Chondrocyte (in vitro differentiated cells): ENCODE results near the gene LRRC40. TPM values are rescaled to one million over a fixed set of nuclear protein-coding genes. Genes with fewer than 3 reads are reported as not detected.
A peak's percentile ranks its signal among the peaks of the same experiment; 100 is the strongest.

Source experiments
- DNase-seq: peaks from one replicate; pipeline ENCODE4 v3.0.0; 2021; ENCODE audit warnings: mixed read lengths, low spot score
- H3K27ac Mint-ChIP-seq: one replicate; pipeline ENCODE4 v1.8.0; 2021; ENCODE audit warnings: mild to moderate bottlenecking, moderate library complexity, mixed read lengths; ENCODE audit not compliant: unreplicated experiment
- H3K27me3 Mint-ChIP-seq: 2 replicates; pipeline ENCODE4 v1.8.0; 2021; ENCODE audit warnings: low read depth, mixed read lengths
- H3K36me3 Mint-ChIP-seq: 2 replicates; pipeline ENCODE4 v1.8.0; 2021; ENCODE audit warnings: low read depth, mixed read lengths
- H3K4me1 Mint-ChIP-seq: 2 replicates; pipeline ENCODE4 v1.8.0; 2021; ENCODE audit warnings: low read depth, mild to moderate bottlenecking, mixed read lengths
- H3K4me3 Mint-ChIP-seq: one replicate; pipeline ENCODE4 v1.8.0; 2021; ENCODE audit warnings: mild to moderate bottlenecking, moderate library complexity, mixed read lengths; ENCODE audit not compliant: unreplicated experiment
- H3K9me3 Mint-ChIP-seq: 2 replicates; pipeline ENCODE4 v1.8.0; 2021; ENCODE audit warnings: low read depth, mixed read lengths
- CTCF ChIP-seq: fragments of 200-600 bp; sonication (generic); IDR thresholded peaks from 2 replicates; pipeline ENCODE4 v1.5.0; 2021; ENCODE audit warnings: antibody characterized with exemption, mild to moderate bottlenecking, moderate library complexity
- total RNA-seq: library from RNA; stranded (reverse); gene quantifications from 3 replicates; pipeline ENCODE4 v1.2.1, GENCODE V29; 2021

LRRC40 gene
- total RNA-seq, 1 donor from 2014 or later = 15.7 TPM

- H3K36me3 Mint-ChIP-seq = peaks cover 2% of the 10 kb centered on the region
- no peaks in the 10 kb centered on the region for H3K27me3 Mint-ChIP-seq
- H3K4me3 Mint-ChIP-seq = no peak overlapping the region
- no peaks in the 10 kb centered on the region for H3K4me1 Mint-ChIP-seq
- H3K9me3 Mint-ChIP-seq = no peaks in the 10 kb centered on the region
- no peak for DNase-seq
- H3K27ac Mint-ChIP-seq = no peak overlapping the region
- no peak for TF ChIP-seq CTCF
These were observed 54.9 kb downstream of the LRRC40 start for GRCh38 chr1:70150444-70150843.

- no peaks in the 10 kb centered on the region for H3K9me3 Mint-ChIP-seq
- TF ChIP-seq CTCF = no peak
- H3K4me3 Mint-ChIP-seq = no peak overlapping the region
- no peaks in the 10 kb centered on the region for H3K27me3 Mint-ChIP-seq
- no peak overlapping the region for H3K27ac Mint-ChIP-seq
- peaks cover 2% of the 10 kb centered on the region for H3K36me3 Mint-ChIP-seq
- DNase-seq = no peak
- peaks cover 10% of the 10 kb centered on the region for H3K4me1 Mint-ChIP-seq
These were observed 58.9 kb downstream of the LRRC40 start for GRCh38 chr1:70146488-70146887.

- H3K9me3 Mint-ChIP-seq = no peaks in the 10 kb centered on the region
- peaks cover 24% of the 10 kb centered on the region for H3K4me1 Mint-ChIP-seq
- no peak for DNase-seq
- H3K27ac Mint-ChIP-seq = no peak overlapping the region
- H3K4me3 Mint-ChIP-seq = no peak overlapping the region
- H3K36me3 Mint-ChIP-seq = peaks cover 2% of the 10 kb centered on the region
- peak; percentile 73 for TF ChIP-seq CTCF
- no peaks in the 10 kb centered on the region for H3K27me3 Mint-ChIP-seq
These were observed 62.2 kb downstream of the LRRC40 start for GRCh38 chr1:70143048-70143659.

- Mint-ChIP-seq H3K27me3 (no peaks in the 10 kb centered on the region), H3K4me3 (no peak overlapping the region), H3K36me3 (no peaks in the 10 kb centered on the region), H3K27ac (no peak overlapping the region), H3K4me1 (peaks cover 24% of the 10 kb centered on the region), H3K9me3 (no peaks in the 10 kb centered on the region)
- peak; percentile 57 for TF ChIP-seq CTCF
- no peak for DNase-seq
These were observed 63.3 kb downstream of the LRRC40 start for GRCh38 chr1:70142075-70142474.

- DNase-seq = no peak
- Mint-ChIP-seq H3K36me3 (no peaks in the 10 kb centered on the region), H3K27ac (peak overlapping the region; percentile 20), H3K4me1 (peaks cover 24% of the 10 kb centered on the region), H3K27me3 (no peaks in the 10 kb centered on the region), H3K9me3 (no peaks in the 10 kb centered on the region), H3K4me3 (no peak overlapping the region)
- TF ChIP-seq CTCF = no peak
These were observed 64.5 kb downstream of the LRRC40 start for GRCh38 chr1:70140894-70141293.
